Right renal pelvis (tissue), 4 donors: ENCODE data around the gene KRTAP10-2. TPM values are rescaled to one million over a fixed set of nuclear protein-coding genes. Genes with fewer than 3 reads are reported as not detected.

Source experiments
- DNase-seq, 4 donors: peaks; one replicate each; pipeline ENCODE4 v3.0.0-alpha.2; 2013; ENCODE audit warnings: low read depth in 4 of 4, low spot score in 3 of 4, missing footprints in 1 of 4
- polyA plus RNA-seq, 4 donors: library from polyadenylated mRNA; unstranded; fragments of 120-200 nt; gene quantifications; one replicate each; pipeline ENCODE4 v1.2.1, GENCODE V29; 2013; ENCODE audit not compliant: insufficient read length in 4 of 4

Gene KRTAP10-2
- polyA plus RNA-seq, 4 donors: 0.05 TPM; not detected in 3

GRCh38 chr21:44544566-44544965 lies 6.7 kb downstream of the KRTAP10-2 start:
- DNase-seq: no peak

- DNase-seq: no peak
Observed at GRCh38 chr21:44542716-44543115, 8.6 kb downstream of the KRTAP10-2 start.

- DNase-seq: no peak
Observed at GRCh38 chr21:44540741-44541288, 10.5 kb downstream of the KRTAP10-2 start.

GRCh38 chr21:44539991-44540666 lies 11.2 kb downstream of the KRTAP10-2 start, which contains the start of gene KRTAP10-1:
Gene KRTAP10-1, minus strand, starts transcription at chr21:44540195. Its CDS starts 45 bp downstream, at chr21:44540150.
- no peak for DNase-seq

GRCh38 chr21:44539046-44539445 lies 12.3 kb downstream of the KRTAP10-2 start:
- DNase-seq: no peak

GRCh38 chr21:44537930-44538911 lies 13.1 kb downstream of the KRTAP10-2 start:
- DNase-seq: no peak

GRCh38 chr21:44535963-44536362 lies 15.3 kb downstream of the KRTAP10-2 start:
- no peak for DNase-seq

- no peak for DNase-seq
Observed at GRCh38 chr21:44534688-44535087, 16.6 kb downstream of the KRTAP10-2 start.

GRCh38 chr21:44533891-44534627 lies 17.2 kb downstream of the KRTAP10-2 start:
- DNase-seq: no peak

GRCh38 chr21:44533121-44533890 lies 18.0 kb downstream of the KRTAP10-2 start:
- DNase-seq: no peak

- no peak for DNase-seq
Observed at GRCh38 chr21:44532712-44533111, 18.6 kb downstream of the KRTAP10-2 start.

GRCh38 chr21:44531606-44532564 lies 19.4 kb downstream of the KRTAP10-2 start:
- no peak for DNase-seq

- DNase-seq: no peak
Observed at GRCh38 chr21:44530903-44531605, 20.3 kb downstream of the KRTAP10-2 start.

GRCh38 chr21:44530221-44530902 lies 20.9 kb downstream of the KRTAP10-2 start:
- no peak for DNase-seq

GRCh38 chr21:44529503-44530125 lies 21.7 kb downstream of the KRTAP10-2 start:
- no peak for DNase-seq

- DNase-seq: no peak
Observed at GRCh38 chr21:44529011-44529421, 22.3 kb downstream of the KRTAP10-2 start.

- DNase-seq: no peak
Observed at GRCh38 chr21:44528634-44528995, 22.7 kb downstream of the KRTAP10-2 start.
